ENCODE data around the gene ENTREP3.

Gene ENTREP3

DNA sequence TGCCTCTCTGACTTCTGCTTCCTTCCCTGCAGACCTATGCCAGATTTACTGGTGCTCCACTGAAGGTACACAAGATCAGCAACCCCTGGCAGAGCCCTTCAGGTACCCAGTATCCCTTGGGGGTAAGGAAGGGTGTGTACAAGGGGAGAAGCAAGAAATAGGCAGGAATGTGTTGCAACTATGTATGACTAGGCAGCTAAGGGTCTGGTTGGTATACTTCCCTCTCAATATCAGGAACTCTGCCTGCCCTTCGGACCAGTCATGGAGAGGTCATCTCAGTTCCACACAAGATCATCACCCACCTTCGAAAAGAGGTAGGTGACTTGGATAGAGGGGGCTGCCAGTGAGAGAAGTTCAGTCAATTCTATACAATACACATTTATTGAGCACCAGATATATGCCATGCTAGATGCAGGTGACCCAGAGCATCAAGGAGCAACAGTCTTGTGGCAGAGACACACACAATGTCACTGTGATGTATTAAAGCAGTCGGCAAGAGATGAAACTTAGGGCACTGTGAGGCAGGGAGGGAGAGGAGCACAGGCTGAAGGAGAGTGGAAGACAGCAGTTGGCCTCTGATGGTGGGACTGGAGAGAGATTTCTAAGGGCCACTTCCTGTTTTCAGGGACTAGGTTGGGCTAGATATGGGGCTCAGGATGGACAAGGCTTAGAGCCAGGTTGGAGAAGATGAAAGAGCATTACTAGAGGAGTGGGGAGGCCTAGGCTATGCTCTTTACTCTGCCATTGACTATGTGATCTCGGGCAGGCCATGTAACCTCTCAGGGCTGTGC, 44.8 kb downstream of the ENTREP3 start:
- ChIA-PET CTCF (no interaction called here), POLR2A (no interaction called here)
- TF ChIP-seq LEF1 (IDR thresholded peaks at IDR 0.05; ENCODE audit: borderline replicate concordance) (no peak), CTBP1 (IDR thresholded peaks at IDR 0.05; ENCODE audit: borderline replicate concordance) (no peak), PKNOX1 (IDR thresholded peaks at IDR 0.05) (no peak), SP1 (IDR thresholded peaks at IDR 0.05) (no peak), NFRKB (IDR thresholded peaks at IDR 0.05) (no peak), TARDBP (IDR thresholded peaks at IDR 0.05) (no peak), ARNT (IDR thresholded peaks at IDR 0.05) (no peak), ELF4 (IDR thresholded peaks at IDR 0.05) (no peak), L3MBTL2 (conservative IDR thresholded peaks at IDR 0.05) (no peak), BHLHE40 (IDR thresholded peaks at IDR 0.05; ENCODE audit: borderline replicate concordance) (no peak), ZNF384 (IDR thresholded peaks at IDR 0.05) (no peak), FOXK2 (IDR thresholded peaks at IDR 0.05) (no peak), HDGF (IDR thresholded peaks at IDR 0.05; ENCODE audit: borderline replicate concordance) (no peak), FOXM1 (IDR thresholded peaks at IDR 0.05; ENCODE audit: borderline replicate concordance) (no peak), SUZ12 (IDR thresholded peaks at IDR 0.05) (no peak), FOXA1 (IDR thresholded peaks at IDR 0.05) (no peak)

GRCh38 chr1:155209312-155209721, 46.0 kb downstream of the ENTREP3 start:
- ChIA-PET CTCF (no interaction called here), POLR2A (interaction anchor here (0.7 to 3.7 kb wide), 10 partner anchors 9 to 99 kb away, joined by 3 to 67 read pairs (median 4); partner anchors contain the start of genes CLK2 and FDPS)
- TF ChIP-seq PKNOX1 (IDR thresholded peaks at IDR 0.05): no peak
- TF ChIP-seq ELF4 (IDR thresholded peaks at IDR 0.05): peak; percentile 47; the same call in 1 of the 2 replicates
- DNase-seq (ENCODE audit: extremely low spot score): no peak

More for the DNA sequence above, 44.8 kb downstream of the ENTREP3 start:
- DNase-seq (ENCODE audit: extremely low spot score): no peak

- peak; percentile 90 for DNase-seq (ENCODE audit: extremely low spot score)
- TF ChIP-seq L3MBTL2 (conservative IDR thresholded peaks at IDR 0.05) (peak; percentile 67), SUZ12 (IDR thresholded peaks at IDR 0.05) (no peak), FOXM1 (IDR thresholded peaks at IDR 0.05; ENCODE audit: borderline replicate concordance) (0 out of 2 replicates have a peak, but pooled peaks have one; percentile 2), ARNT (IDR thresholded peaks at IDR 0.05) (no peak)
- CTCF ChIA-PET: interaction anchor here (2.0 kb wide), 1 partner anchor 36 kb away, joined by 6 read pairs; the partner anchor contains the start of gene KRTCAP2
- POLR2A ChIA-PET: interaction anchor here (1.0 to 3.7 kb wide), 15 partner anchors 10 to 100 kb away, joined by 3 to 67 read pairs (median 5); partner anchors contain the start of genes CLK2, FDPS, KRTCAP2 and TRIM46
Measured at GRCh38 chr1:155208541-155209311, 46.6 kb downstream of the ENTREP3 start, which contains the start of gene MTX1. TSS of gene MTX1 (plus strand) at chr1:155208695. CDS start at chr1:155208805, 110 bp downstream.

DNA sequence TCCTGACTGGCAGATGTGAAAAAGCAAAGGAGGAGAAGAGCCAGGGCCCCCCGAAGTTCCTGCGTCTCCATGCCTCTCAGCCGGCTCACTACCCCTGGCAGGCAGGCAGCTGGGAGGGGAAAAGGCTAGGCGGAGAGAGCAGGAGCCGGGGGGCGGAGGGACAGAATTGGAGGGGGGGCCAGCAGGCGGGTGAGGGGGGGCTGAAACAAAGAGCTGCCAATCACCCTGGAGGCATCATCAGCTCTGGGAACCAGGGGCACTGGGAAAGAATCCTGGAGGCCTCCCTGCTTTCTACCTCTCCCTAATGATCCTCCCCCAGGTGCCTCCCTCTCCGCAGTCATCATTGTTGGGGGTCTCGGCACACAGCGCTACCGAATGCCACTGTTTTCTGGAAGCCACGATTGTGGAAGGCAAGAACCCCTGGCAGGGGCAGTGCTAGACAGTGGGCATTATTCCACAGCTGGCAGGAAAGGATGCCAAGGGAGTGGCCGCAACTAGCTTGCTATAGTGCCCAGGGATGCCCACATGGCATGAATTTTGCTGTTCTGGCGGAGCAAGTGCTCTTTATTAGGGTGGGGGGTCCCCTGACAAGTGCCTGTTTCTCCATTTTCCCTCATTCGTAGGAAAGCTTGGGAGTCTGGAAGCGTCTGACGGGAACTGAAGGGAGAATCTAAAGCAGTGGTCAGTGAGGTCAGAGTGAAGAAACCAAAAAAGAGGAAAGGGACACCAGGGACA, 47.3 kb downstream of the ENTREP3 start, which contains the start of gene THBS3:
TSS of gene THBS3 (minus strand) at position 92 of the 735 bp plus-strand sequence. CDS start at position 71, 21 bp downstream.
- ChIA-PET POLR2A (interaction anchor here (1.0 to 3.7 kb wide), 10 partner anchors 11 to 65 kb away, joined by 3 to 67 read pairs (median 6); partner anchors contain the start of genes CLK2, KRTCAP2 and TRIM46), CTCF (interaction anchor here (0.7 to 2.0 kb wide), 5 partner anchors 9 to 35 kb away, joined by 3 to 20 read pairs (median 6); partner anchors contain the start of gene KRTCAP2)
- no peak for DNase-seq (ENCODE audit: extremely low spot score)
- no peak for TF ChIP-seq FOXA1 (IDR thresholded peaks at IDR 0.05)
- peak; percentile 31 for TF ChIP-seq PKNOX1 (IDR thresholded peaks at IDR 0.05)
- TF ChIP-seq ZNF384 (IDR thresholded peaks at IDR 0.05): no peak
- TF ChIP-seq BHLHE40 (IDR thresholded peaks at IDR 0.05; ENCODE audit: borderline replicate concordance): no peak

DNA sequence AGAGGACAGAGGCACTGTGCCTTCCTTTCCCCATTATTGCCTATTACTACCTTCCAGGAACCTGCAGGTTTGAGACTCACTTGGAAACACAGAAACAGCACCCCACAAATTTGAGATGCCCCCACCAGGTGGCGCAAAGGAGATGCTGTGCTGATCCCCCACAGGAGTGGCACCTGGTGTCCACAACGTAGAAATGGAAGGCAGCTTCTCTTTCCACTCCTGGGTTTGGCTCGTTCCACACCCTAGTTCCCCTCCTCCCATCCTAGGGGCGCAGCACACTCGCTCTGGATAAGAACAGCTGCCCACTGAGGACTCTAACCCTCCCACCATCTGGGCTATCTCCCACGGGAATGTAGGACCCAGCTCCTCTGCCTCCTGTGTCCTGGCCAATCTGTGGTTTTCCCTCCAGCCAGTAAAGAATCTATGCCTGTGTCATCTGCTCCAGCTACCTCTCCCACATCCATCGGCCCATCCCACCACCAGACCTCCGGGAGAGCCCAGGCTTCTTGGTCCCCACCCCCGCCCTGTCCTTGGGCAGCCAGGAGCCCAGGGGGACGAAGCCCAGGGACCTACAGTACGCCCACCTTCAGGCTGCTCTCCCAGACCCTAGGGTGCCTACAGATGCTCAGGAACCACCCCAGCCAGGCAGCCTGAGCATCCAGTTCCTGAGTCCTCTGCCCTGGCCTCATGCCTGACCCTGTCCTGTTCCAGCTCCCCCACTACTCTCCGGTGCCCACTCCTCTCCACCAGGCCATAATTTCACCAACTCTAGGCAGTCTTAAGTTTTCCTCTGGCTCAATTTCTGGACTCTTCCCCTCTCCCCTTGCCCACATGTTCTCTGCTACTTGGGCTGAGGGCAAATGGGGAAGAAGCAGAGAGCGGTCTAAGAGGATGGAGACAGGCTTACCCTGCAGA, 48.1 kb downstream of the ENTREP3 start:
- ChIA-PET CTCF (interaction anchor here (0.6 to 2.0 kb wide), 12 partner anchors 8 to 439 kb away, joined by 3 to 20 read pairs (median 6); partner anchors contain the start of gene KRTCAP2), POLR2A (interaction anchor here (0.5 to 3.7 kb wide), 13 partner anchors 12 to 283 kb away, joined by 3 to 67 read pairs (median 5); partner anchors contain the start of genes KRTCAP2 and TRIM46)
- DNase-seq (ENCODE audit: extremely low spot score): peak; percentile 79

More for the DNA sequence above, 48.1 kb downstream of the ENTREP3 start:
- TF ChIP-seq PKNOX1 (IDR thresholded peaks at IDR 0.05) (0 out of 2 replicates have a peak, but pooled peaks have one; percentile 5), CTBP1 (IDR thresholded peaks at IDR 0.05; ENCODE audit: borderline replicate concordance) (no peak), BHLHE40 (IDR thresholded peaks at IDR 0.05; ENCODE audit: borderline replicate concordance) (no peak), TARDBP (IDR thresholded peaks at IDR 0.05) (no peak), ELF4 (IDR thresholded peaks at IDR 0.05) (no peak), ZNF384 (IDR thresholded peaks at IDR 0.05) (no peak), FOXK2 (IDR thresholded peaks at IDR 0.05) (no peak)

Measured in HEK293T (cell line).